Activated CD4-positive, alpha-beta T cell treated with anti-CD3 and anti-CD28 coated beads, Interleukin-2, amount 10 ng/mL, durations not matched to agents 24 days and 14 days (primary cell): ENCODE data around the gene TRPV5. TPM values are rescaled to one million over a fixed set of nuclear protein-coding genes. Genes with fewer than 3 reads are reported as not detected.

Experiments used
- DNase-seq: peaks from one replicate; pipeline ENCODE4 v3.0.0; 2022
- H3K27ac Mint-ChIP-seq: one replicate; pipeline ENCODE4 v1.8.0; 2022; ENCODE audit warnings: mild to moderate bottlenecking, mixed read lengths
- H3K27me3 Mint-ChIP-seq: one replicate; pipeline ENCODE4 v1.8.0; 2022; ENCODE audit warnings: mixed read lengths
- H3K36me3 Mint-ChIP-seq: one replicate; pipeline ENCODE4 v1.8.0; 2022; ENCODE audit warnings: low read depth, mild to moderate bottlenecking, mixed read lengths
- H3K4me1 Mint-ChIP-seq: one replicate; pipeline ENCODE4 v1.8.0; 2021; ENCODE audit warnings: mixed read lengths
- H3K4me3 Mint-ChIP-seq: one replicate; pipeline ENCODE4 v1.8.0; 2022; ENCODE audit warnings: mild to moderate bottlenecking, moderate library complexity, mixed read lengths
- H3K9me3 Mint-ChIP-seq: one replicate; pipeline ENCODE4 v1.8.0; 2021; ENCODE audit warnings: mixed read lengths
- intact Hi-C: fragments of 100-400 bp; cut with micrococcal nuclease; formaldehyde crosslinking; loops from one replicate; pipeline ENCODE4 v1.15.1; 2023
- total RNA-seq: library from RNA; stranded (reverse); gene quantifications from 2 replicates; pipeline ENCODE4 v1.2.3, GENCODE V29; 2022

Gene TRPV5
- total RNA-seq, 1 donor from 2014 or later, result not detected

DNA sequence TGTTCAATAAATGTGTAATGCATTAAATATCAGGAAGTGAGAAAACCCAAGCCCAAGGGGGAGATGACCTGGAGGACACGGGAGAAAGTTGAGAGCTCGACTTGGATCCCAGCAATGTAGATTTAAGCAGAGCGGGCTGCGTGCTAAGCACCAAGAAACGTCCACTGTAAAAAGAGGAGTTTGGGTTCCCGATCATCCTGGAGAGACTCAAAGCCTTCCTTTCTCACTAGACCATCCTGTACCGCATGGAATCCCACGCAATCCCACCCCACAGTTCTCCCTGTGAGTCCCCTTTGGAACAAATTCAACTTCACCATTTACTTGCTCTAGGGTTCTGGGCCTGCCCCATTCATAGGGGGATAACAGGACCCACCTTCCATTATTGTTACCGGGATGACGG lies 50.4 kb downstream of the TRPV5 start:
- Mint-ChIP-seq H3K36me3 (no peaks in the 10 kb centered on the region), H3K27ac (no peak overlapping the region), H3K27me3 (peaks cover 9% of the 10 kb centered on the region), H3K4me1 (no peaks in the 10 kb centered on the region), H3K9me3 (no peaks in the 10 kb centered on the region), H3K4me3 (no peak overlapping the region)
- DNase-seq, result no peak
- intact Hi-C loops, result no loop called here

- DNase-seq, result no peak
- Mint-ChIP-seq H3K4me3 (no peak overlapping the region), H3K9me3 (no peaks in the 10 kb centered on the region), H3K27me3 (peaks cover 9% of the 10 kb centered on the region), H3K36me3 (no peaks in the 10 kb centered on the region), H3K27ac (no peak overlapping the region), H3K4me1 (no peaks in the 10 kb centered on the region)
- intact Hi-C loops, result no loop called here
Observed at GRCh38 chr7:142882338-142882678, 51.2 kb downstream of the TRPV5 start.

- Mint-ChIP-seq H3K9me3 (no peaks in the 10 kb centered on the region), H3K4me3 (no peak overlapping the region), H3K27me3 (peaks cover 9% of the 10 kb centered on the region), H3K27ac (no peak overlapping the region), H3K4me1 (no peaks in the 10 kb centered on the region), H3K36me3 (no peaks in the 10 kb centered on the region)
- intact Hi-C loops, result loop anchor here (2.0 kb wide), 1 partner anchor 121 kb away; no protein-coding TSS in a partner anchor
- no peak for DNase-seq
Observed at GRCh38 chr7:142881586-142882337, 51.8 kb downstream of the TRPV5 start.

- peak; percentile 85 for DNase-seq
- Mint-ChIP-seq H3K27ac (no peak overlapping the region), H3K36me3 (no peaks in the 10 kb centered on the region), H3K27me3 (peaks cover 9% of the 10 kb centered on the region), H3K4me1 (no peaks in the 10 kb centered on the region), H3K4me3 (no peak overlapping the region), H3K9me3 (no peaks in the 10 kb centered on the region)
- intact Hi-C loops, result loop anchor here (2.0 kb wide), 1 partner anchor 122 kb away; no protein-coding TSS in a partner anchor
Observed at GRCh38 chr7:142880876-142881505, 52.6 kb downstream of the TRPV5 start.

GRCh38 chr7:142879060-142879459 lies 54.5 kb downstream of the TRPV5 start:
- intact Hi-C loops, result no loop called here
- H3K9me3 Mint-ChIP-seq, result no peaks in the 10 kb centered on the region
- H3K27ac Mint-ChIP-seq, result no peak overlapping the region

DNA sequence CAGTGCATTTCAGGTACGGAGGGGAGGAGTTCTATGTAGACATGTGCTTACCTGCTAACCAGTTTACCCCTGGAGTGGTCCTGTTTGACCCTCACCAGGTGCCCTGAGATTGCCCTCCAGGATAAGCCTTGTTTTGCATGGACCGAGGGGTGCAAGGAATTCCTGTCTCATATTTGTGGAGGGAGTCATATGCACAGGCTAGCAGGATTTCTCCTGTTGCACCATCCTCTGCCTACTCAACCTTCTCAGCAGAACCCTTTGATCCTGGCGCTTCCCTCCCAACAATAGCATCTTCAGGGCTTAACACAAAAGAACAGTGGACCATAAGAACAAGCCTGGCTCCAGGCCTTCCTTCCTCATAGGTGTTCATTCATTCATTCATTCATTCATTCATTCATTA lies 55.2 kb downstream of the TRPV5 start:
- no peak overlapping the region for H3K4me3 Mint-ChIP-seq
- H3K9me3 Mint-ChIP-seq, result no peaks in the 10 kb centered on the region
- no peak for DNase-seq
- H3K36me3 Mint-ChIP-seq, result no peaks in the 10 kb centered on the region
- intact Hi-C loops, result no loop called here
- no peaks in the 10 kb centered on the region for H3K4me1 Mint-ChIP-seq
- peaks cover 9% of the 10 kb centered on the region for H3K27me3 Mint-ChIP-seq
- H3K27ac Mint-ChIP-seq, result no peak overlapping the region

More at GRCh38 chr7:142879060-142879459, 54.5 kb downstream of the TRPV5 start:
- Mint-ChIP-seq H3K27me3 (peaks cover 9% of the 10 kb centered on the region), H3K36me3 (no peaks in the 10 kb centered on the region), H3K4me1 (no peaks in the 10 kb centered on the region), H3K4me3 (no peak overlapping the region)
- no peak for DNase-seq

- no peaks in the 10 kb centered on the region for H3K36me3 Mint-ChIP-seq
- no peaks in the 10 kb centered on the region for H3K4me1 Mint-ChIP-seq
- intact Hi-C loops, result no loop called here
- DNase-seq, result no peak
- peaks cover 9% of the 10 kb centered on the region for H3K27me3 Mint-ChIP-seq
- no peak overlapping the region for H3K4me3 Mint-ChIP-seq
- H3K27ac Mint-ChIP-seq, result no peak overlapping the region
- no peaks in the 10 kb centered on the region for H3K9me3 Mint-ChIP-seq
Observed at GRCh38 chr7:142876991-142877910, 56.3 kb downstream of the TRPV5 start.

DNA sequence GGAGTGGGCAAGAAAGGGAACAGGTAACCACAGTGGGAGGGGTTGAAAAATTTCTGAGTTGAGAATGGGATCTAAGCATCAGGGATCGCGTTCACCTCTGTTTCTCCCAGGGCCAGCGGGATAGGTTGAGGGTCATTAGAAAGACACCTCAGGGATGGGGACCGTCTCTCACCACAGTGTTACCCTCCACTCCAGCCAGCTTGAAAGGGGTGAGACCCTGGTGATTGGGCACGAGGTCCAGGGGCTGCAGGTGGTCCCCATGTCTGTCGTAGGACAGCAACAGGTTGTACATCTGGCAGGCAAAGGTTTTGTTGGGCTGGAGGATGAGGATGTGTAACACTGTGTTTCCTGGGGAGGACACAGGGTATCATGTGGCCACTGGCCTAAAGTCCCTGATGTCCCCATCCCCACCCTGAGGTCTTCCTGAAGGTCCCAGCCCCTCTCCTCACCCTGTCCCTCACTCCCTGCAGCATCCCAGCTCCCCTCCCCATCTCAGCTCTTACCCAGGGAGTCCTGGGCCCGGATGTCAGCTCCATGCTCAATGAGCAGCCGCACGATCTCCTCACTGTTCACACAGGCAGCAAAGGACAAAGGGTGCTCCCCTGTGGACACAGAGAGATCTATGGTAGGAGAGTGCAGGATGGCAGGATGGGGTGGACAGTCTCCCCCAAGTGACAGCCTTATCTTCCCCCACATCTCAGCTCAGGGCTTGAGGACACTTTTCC lies 57.1 kb downstream of the TRPV5 start:
- no peaks in the 10 kb centered on the region for H3K4me1 Mint-ChIP-seq
- intact Hi-C loops, result no loop called here
- no peak overlapping the region for H3K27ac Mint-ChIP-seq
- H3K36me3 Mint-ChIP-seq, result no peaks in the 10 kb centered on the region
- DNase-seq, result no peak
- H3K27me3 Mint-ChIP-seq, result peaks cover 9% of the 10 kb centered on the region
- no peaks in the 10 kb centered on the region for H3K9me3 Mint-ChIP-seq
- H3K4me3 Mint-ChIP-seq, result no peak overlapping the region

DNA sequence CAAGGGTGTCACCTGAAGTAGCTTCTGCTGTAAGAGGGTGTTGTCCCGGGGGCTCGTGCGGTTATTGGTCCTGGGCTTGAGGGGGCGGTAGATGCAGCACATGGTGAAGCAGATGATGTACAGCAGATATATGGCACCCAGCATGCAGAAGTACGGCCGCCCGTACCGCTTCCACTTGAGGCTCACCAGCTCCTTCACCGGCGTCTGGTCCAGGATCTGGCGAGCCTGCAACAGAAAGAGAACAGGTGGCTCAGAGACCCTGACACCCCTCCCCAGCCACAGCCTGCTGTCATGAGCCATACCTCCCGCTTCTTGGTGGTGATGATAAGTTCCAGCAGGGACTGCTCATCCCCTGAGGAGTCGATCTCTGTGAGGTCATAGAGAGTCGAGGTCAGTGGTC lies 58.1 kb downstream of the TRPV5 start:
- H3K9me3 Mint-ChIP-seq, result no peaks in the 10 kb centered on the region
- H3K4me3 Mint-ChIP-seq, result no peak overlapping the region
- intact Hi-C loops, result no loop called here
- H3K4me1 Mint-ChIP-seq, result no peaks in the 10 kb centered on the region
- no peak overlapping the region for H3K27ac Mint-ChIP-seq
- no peak for DNase-seq
- H3K27me3 Mint-ChIP-seq, result peaks cover 9% of the 10 kb centered on the region
- no peaks in the 10 kb centered on the region for H3K36me3 Mint-ChIP-seq

DNA sequence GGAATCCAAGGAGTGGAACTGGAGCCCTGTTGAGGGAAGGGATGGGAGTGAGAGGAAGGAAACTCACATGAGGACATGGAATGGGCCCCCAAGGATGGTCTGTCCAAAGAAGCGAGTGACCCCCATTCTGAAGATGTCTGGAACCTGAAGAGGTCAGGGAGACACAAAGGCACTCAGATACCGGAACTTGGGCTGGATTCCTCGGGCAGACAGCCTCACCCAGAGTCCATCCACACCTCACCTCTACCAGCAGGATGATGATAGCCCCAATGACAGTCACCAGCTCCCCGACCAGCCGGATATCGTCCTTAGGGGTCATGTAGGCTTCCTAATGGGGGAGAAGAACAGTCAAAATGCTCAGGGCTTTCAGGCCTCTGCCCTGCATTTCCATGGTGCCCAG lies 58.7 kb downstream of the TRPV5 start:
- intact Hi-C loops, result no loop called here
- H3K4me1 Mint-ChIP-seq, result no peaks in the 10 kb centered on the region
- H3K27me3 Mint-ChIP-seq, result peaks cover 4% of the 10 kb centered on the region
- DNase-seq, result no peak
- no peaks in the 10 kb centered on the region for H3K36me3 Mint-ChIP-seq
- H3K9me3 Mint-ChIP-seq, result no peaks in the 10 kb centered on the region
- H3K27ac Mint-ChIP-seq, result no peak overlapping the region
- no peak overlapping the region for H3K4me3 Mint-ChIP-seq

- H3K9me3 Mint-ChIP-seq, result no peaks in the 10 kb centered on the region
- intact Hi-C loops, result no loop called here
- H3K4me3 Mint-ChIP-seq, result no peak overlapping the region
- no peak for DNase-seq
- H3K4me1 Mint-ChIP-seq, result no peaks in the 10 kb centered on the region
- H3K36me3 Mint-ChIP-seq, result no peaks in the 10 kb centered on the region
- H3K27me3 Mint-ChIP-seq, result peaks cover under 1% of the 10 kb centered on the region
- H3K27ac Mint-ChIP-seq, result no peak overlapping the region
Observed at GRCh38 chr7:142874409-142874808, 59.1 kb downstream of the TRPV5 start.

DNA sequence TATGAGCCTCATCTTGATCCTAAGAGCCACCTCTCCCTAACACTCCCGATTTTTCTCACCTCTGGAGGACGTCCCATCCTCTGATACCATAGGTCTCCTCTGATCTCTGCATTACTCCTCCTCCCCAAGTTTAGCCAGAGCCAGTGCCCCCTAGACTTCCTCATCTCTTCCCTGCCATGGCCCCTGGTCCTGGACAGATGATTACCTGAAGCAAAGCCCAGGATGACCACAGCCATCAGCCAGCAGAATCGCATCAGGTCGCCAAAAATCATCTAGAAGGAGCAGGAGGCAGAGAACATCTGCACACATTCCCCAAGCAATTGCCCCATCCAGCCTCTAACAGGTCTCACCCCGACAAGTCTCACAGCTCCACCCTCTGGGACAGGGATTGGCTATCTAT lies 59.7 kb downstream of the TRPV5 start:
- Mint-ChIP-seq H3K36me3 (no peaks in the 10 kb centered on the region), H3K9me3 (no peaks in the 10 kb centered on the region), H3K4me1 (no peaks in the 10 kb centered on the region), H3K4me3 (no peak overlapping the region), H3K27ac (no peak overlapping the region), H3K27me3 (no peaks in the 10 kb centered on the region)
- intact Hi-C loops, result no loop called here
- no peak for DNase-seq

- Mint-ChIP-seq H3K27ac (no peak overlapping the region), H3K36me3 (no peaks in the 10 kb centered on the region), H3K27me3 (no peaks in the 10 kb centered on the region), H3K9me3 (no peaks in the 10 kb centered on the region), H3K4me3 (no peak overlapping the region), H3K4me1 (no peaks in the 10 kb centered on the region)
- peak; percentile 75 for DNase-seq
- intact Hi-C loops, result no loop called here
Observed at GRCh38 chr7:142873281-142873784, 60.2 kb downstream of the TRPV5 start.
